OCI-LY1 (cell line): ENCODE data around the gene CDC25C.

Source experiments
- EZH2 ChIP-seq: fragments of 200-600 bp; sonication (generic), shearing (Covaris generic); IDR thresholded peaks from 2 replicates; pipeline ENCODE4 v1.8.0; 2017; ENCODE audit warnings: borderline replicate concordance, mixed run types, mild to moderate bottlenecking, antibody characterized with exemption, low read length, moderate library complexity, mixed read lengths
- TF ChIP-seq, protein P1 (sequence below): fragments of 200-600 bp; sonication (generic), shearing (Covaris generic); IDR thresholded peaks from 2 replicates; pipeline ENCODE4 v1.5.1; 2017; ENCODE audit warnings: mild to moderate bottlenecking, antibody characterized with exemption, low read length, moderate library complexity, mixed read lengths

GRCh38 chr5:138351056-138351455 is 19.5 kb upstream of the CDC25C start:
- TF ChIP-seq, protein P1, sequence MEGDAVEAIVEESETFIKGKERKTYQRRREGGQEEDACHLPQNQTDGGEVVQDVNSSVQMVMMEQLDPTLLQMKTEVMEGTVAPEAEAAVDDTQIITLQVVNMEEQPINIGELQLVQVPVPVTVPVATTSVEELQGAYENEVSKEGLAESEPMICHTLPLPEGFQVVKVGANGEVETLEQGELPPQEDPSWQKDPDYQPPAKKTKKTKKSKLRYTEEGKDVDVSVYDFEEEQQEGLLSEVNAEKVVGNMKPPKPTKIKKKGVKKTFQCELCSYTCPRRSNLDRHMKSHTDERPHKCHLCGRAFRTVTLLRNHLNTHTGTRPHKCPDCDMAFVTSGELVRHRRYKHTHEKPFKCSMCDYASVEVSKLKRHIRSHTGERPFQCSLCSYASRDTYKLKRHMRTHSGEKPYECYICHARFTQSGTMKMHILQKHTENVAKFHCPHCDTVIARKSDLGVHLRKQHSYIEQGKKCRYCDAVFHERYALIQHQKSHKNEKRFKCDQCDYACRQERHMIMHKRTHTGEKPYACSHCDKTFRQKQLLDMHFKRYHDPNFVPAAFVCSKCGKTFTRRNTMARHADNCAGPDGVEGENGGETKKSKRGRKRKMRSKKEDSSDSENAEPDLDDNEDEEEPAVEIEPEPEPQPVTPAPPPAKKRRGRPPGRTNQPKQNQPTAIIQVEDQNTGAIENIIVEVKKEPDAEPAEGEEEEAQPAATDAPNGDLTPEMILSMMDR: no peak
- no peak for TF ChIP-seq EZH2
